H1 (cell line): ENCODE results near the gene SIRT7. TPM values are rescaled to one million over a fixed set of nuclear protein-coding genes. Genes with fewer than 3 reads are reported as not detected.

Experiments
- CHD2 ChIP-seq: IDR thresholded peaks from 2 replicates; pipeline ENCODE4 v1.6.1; 2012; ENCODE audit warnings: low read length, improper control_type of control experiment
- CTBP2 ChIP-seq: IDR thresholded peaks from 2 replicates; pipeline ENCODE4 v1.7.0; 2011; ENCODE audit warnings: borderline replicate concordance, mild to moderate bottlenecking, moderate library complexity, mixed read lengths, low read length; ENCODE audit not compliant: insufficient read depth, insufficient read length
- GABPA ChIP-seq: IDR thresholded peaks from 2 replicates; pipeline ENCODE4 v1.6.1; 2011; ENCODE audit warnings: mild to moderate bottlenecking, low read length, moderate library complexity, borderline replicate concordance; ENCODE audit not compliant: insufficient read depth
- POLR2A ChIP-seq, 2 experiments: IDR thresholded peaks; 1 replicate in 1 of 2; 2 replicates in 1 of 2; pipeline ENCODE4 v1.6.1; 2011; ENCODE audit warnings: low read depth in 2 of 2, low read length in 2 of 2, mild to moderate bottlenecking in 2 of 2; ENCODE audit errors: control extremely low read depth in 1 of 2
- RAD21 ChIP-seq, 2 experiments: IDR thresholded peaks in 1 of 2; conservative IDR thresholded peaks in 1 of 2; 2 replicates each; pipeline ENCODE4 v1.6.1; 2011; ENCODE audit warnings: low read depth in 2 of 2, low read length in 2 of 2, improper control_type of control experiment in 1 of 2, inconsistent platforms in 1 of 2, mild to moderate bottlenecking in 1 of 2, moderate library complexity in 1 of 2
- RBBP5 ChIP-seq: IDR thresholded peaks from 2 replicates; pipeline ENCODE4 v1.7.1; 2012; ENCODE audit warnings: low read depth, mild to moderate bottlenecking, inconsistent platforms, low read length, moderate library complexity, borderline replicate concordance
- polyA plus RNA-seq, 7 experiments: library from polyadenylated mRNA; depleted of rRNA in 3 of 7; stranded (reverse) in 5 of 7; unstranded in 2 of 7; fragments of >200 nt in 5 of 7; fragments of 200-250 nt in 2 of 7; gene quantifications; 1 replicate in 5 of 7; 2 replicates in 1 of 7; 4 replicates in 1 of 7; pipeline versions ENCODE4 v1.2.1 to v1.2.3, GENCODE V29; 2011 to 2013; ENCODE audit warnings: missing spikeins in 2 of 7, mixed read lengths in 2 of 7
- total RNA-seq: library from RNA; stranded (reverse); fragmentation: NEBNext Ultra II Directional; extraction: Animal tissue kit (Norgen Biotek cat#: 25700); gene quantifications from 2 replicates; pipeline ENCODE4 v1.2.1, GENCODE V29; 2021

Gene SIRT7
- total and polyA plus RNA-seq, 2 of the 8 experiments (the other 6 are each of a cell fraction or from before 2014, with no cell fraction given), result 5.8 to 16.6 TPM

DNA sequence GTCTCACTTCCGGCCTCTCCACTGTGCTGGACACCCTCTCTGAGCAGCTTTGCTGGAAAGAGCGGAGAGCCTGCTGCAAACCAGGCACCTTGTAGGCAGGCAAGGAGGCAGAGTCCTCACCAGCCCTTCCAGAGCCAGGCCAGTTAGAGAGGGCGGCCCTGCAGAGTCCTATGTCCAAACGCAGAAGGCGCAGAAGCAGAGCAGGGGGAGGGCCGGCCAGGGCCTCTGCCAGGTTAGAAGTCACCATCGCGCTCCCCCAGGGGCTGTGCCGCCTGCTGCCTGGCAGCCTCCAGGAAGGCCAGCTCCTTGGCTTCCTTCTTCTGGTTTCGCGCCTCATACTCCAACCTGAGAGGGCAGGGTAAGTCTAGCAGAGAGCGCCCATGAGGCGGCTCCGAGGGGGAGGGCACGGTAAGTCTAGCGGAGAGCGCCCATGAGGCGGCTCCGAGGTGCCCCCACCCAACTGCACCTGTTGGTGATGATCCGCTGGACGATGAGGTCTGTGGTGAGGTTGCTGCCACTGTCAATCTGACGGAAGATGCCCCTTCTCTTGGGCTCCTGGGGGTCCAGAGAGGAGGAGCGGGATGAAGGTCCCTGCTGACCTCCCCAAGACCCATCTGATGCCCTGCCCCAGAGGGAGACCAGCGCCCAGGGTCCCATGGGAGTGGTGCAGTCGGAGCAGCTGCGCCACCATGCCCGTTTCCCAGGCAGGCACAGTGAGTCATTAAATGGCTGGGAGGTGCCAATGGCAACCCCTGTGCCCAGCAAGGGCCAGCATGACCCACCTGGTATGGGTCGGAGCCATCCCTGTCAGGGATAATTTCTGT lies 13.2 kb downstream of the SIRT7 start (continued):
- TF ChIP-seq RAD21 (IDR thresholded peaks at IDR 0.05 in 1 of 2, conservative IDR thresholded peaks at IDR 0.05 in 1 of 2; ENCODE audit: low read depth in 2 of 2, low read length in 2 of 2) (no peak), CHD2 (no peak), RBBP5 (no peak), CTBP2 (no peak), POLR2A (IDR thresholded peaks at IDR 0.05; ENCODE audit: control extremely low read depth in 1 of 2, low read depth in 2 of 2, low read length in 2 of 2) (no peak), GABPA (no peak)
